H1 (cell line): ENCODE data around the gene C10orf95. TPM values are rescaled to one million over a fixed set of nuclear protein-coding genes. Genes with fewer than 3 reads are reported as not detected.

ENCODE experiments used
- ASH2L ChIP-seq: fragments of 200-600, 300-600 bp; sonication (generic); IDR thresholded peaks from one replicate; pipeline ENCODE4 v1.7.1; 2017; ENCODE audit warnings: low read length
- BACH1 ChIP-seq: IDR thresholded peaks from 2 replicates; pipeline ENCODE4 v1.6.1; 2012; ENCODE audit warnings: low read length, improper control_type of control experiment
- CREB1 ChIP-seq: IDR thresholded peaks from 2 replicates; pipeline ENCODE4 v1.6.1; 2012; ENCODE audit warnings: inconsistent platforms
- CTCF ChIP-seq, 3 experiments: IDR thresholded peaks; 1 replicate in 2 of 3; 2 replicates in 1 of 3; pipeline versions ENCODE4 v1.5.1 to v1.6.1; 2011; ENCODE audit warnings: low read length in 3 of 3, mild to moderate bottlenecking in 3 of 3, inconsistent platforms in 2 of 3, low read depth in 1 of 3, moderate library complexity in 1 of 3; ENCODE audit not compliant: insufficient read depth in 1 of 3; ENCODE audit errors: control extremely low read depth in 1 of 3
- E2F6 ChIP-seq: IDR thresholded peaks from 2 replicates; pipeline ENCODE4 v1.6.1; 2012; ENCODE audit warnings: inconsistent platforms
- EZH2 ChIP-seq: fragments of 200-600 bp; sonication (generic); IDR thresholded peaks from 2 replicates; pipeline ENCODE4 v1.7.1; 2012; ENCODE audit warnings: low read depth, mild to moderate bottlenecking, moderate library complexity, low read length, inconsistent platforms; ENCODE audit not compliant: severe bottlenecking
- HDAC6 ChIP-seq: IDR thresholded peaks from one replicate; pipeline ENCODE4 v1.7.1; 2012; ENCODE audit warnings: low read depth, mild to moderate bottlenecking, inconsistent platforms, low read length, moderate library complexity
- JUND ChIP-seq: IDR thresholded peaks from 2 replicates; pipeline ENCODE4 v1.6.1; 2011; ENCODE audit warnings: mild to moderate bottlenecking, improper control_type of control experiment, low read length
- KDM4A ChIP-seq: IDR thresholded peaks from one replicate; pipeline ENCODE4 v1.7.1; 2012; ENCODE audit warnings: low read depth, mild to moderate bottlenecking, moderate library complexity, low read length, inconsistent platforms; ENCODE audit not compliant: severe bottlenecking
- RNF2 ChIP-seq: fragments of 200-900, 300-1000 bp; sonication (generic); IDR thresholded peaks from 2 replicates; pipeline ENCODE4 v1.7.1; 2016; ENCODE audit warnings: borderline replicate concordance, low read depth, mild to moderate bottlenecking, antibody characterized with exemption, low read length; ENCODE audit not compliant: poor library complexity, severe bottlenecking; ENCODE audit errors: missing control alignments
- SAP30 ChIP-seq: fragments of 300-600 bp; sonication (generic); IDR thresholded peaks from 2 replicates; pipeline ENCODE4 v1.7.1; 2012; ENCODE audit warnings: low read length, moderate library complexity, mild to moderate bottlenecking, inconsistent platforms; ENCODE audit not compliant: insufficient read depth, insufficient replicate concordance
- SIN3A ChIP-seq, 2 experiments: IDR thresholded peaks in 1 of 2; conservative IDR thresholded peaks in 1 of 2; 2 replicates each; pipeline ENCODE4 v1.6.1; 2011 to 2012; ENCODE audit warnings: low read length in 2 of 2, improper control_type of control experiment in 1 of 2, low read depth in 1 of 2, mild to moderate bottlenecking in 1 of 2
- TAF1 ChIP-seq: IDR thresholded peaks from 2 replicates; pipeline ENCODE4 v1.6.1; 2011; ENCODE audit warnings: mild to moderate bottlenecking, low read depth, low read length
- USF2 ChIP-seq: IDR thresholded peaks from 2 replicates; pipeline ENCODE4 v1.6.1; 2011; ENCODE audit warnings: low read length, improper control_type of control experiment
- YY1 ChIP-seq: IDR thresholded peaks from 2 replicates; pipeline ENCODE4 v1.6.1; 2011; ENCODE audit warnings: low read depth, mild to moderate bottlenecking, low read length
- polyA plus RNA-seq, 7 experiments: library from polyadenylated mRNA; depleted of rRNA in 3 of 7; stranded (reverse) in 5 of 7; unstranded in 2 of 7; fragments of >200 nt in 5 of 7; fragments of 200-250 nt in 2 of 7; gene quantifications; 1 replicate in 5 of 7; 2 replicates in 1 of 7; 4 replicates in 1 of 7; pipeline versions ENCODE4 v1.2.1 to v1.2.3, GENCODE V29; 2011 to 2013; ENCODE audit warnings: missing spikeins in 2 of 7, mixed read lengths in 2 of 7
- total RNA-seq: library from RNA; stranded (reverse); fragmentation: NEBNext Ultra II Directional; extraction: Animal tissue kit (Norgen Biotek cat#: 25700); gene quantifications from 2 replicates; pipeline ENCODE4 v1.2.1, GENCODE V29; 2021

Gene C10orf95
- total and polyA plus RNA-seq, 2 of the 8 experiments (the other 6 are each of a cell fraction or from before 2014, with no cell fraction given) = 0.34 to 0.48 TPM

- TF ChIP-seq RNF2 (no peak), E2F6 (peak; percentile 96), BACH1 (0 out of 2 replicates have a peak, but pooled peaks have one; percentile 6), ASH2L (no peak), SIN3A (conservative IDR thresholded peaks at IDR 0.05 in 1 of 2, IDR thresholded peaks at IDR 0.05 in 1 of 2; ENCODE audit: low read depth in 1 of 2, low read length in 2 of 2) (peak; percentile 63 to 87; a peak in 2 of 4 replicates), HDAC6 (no peak), SAP30 (no peak), CTCF (IDR thresholded peaks at IDR 0.05; ENCODE audit: control extremely low read depth in 1 of 3, insufficient read depth in 1 of 3, low read depth in 1 of 3, low read length in 3 of 3) (peak in 2 of 3 experiments; percentile 86 to 90; a peak in 3 of 4 replicates), YY1 (peak; percentile 80; the same call in 1 of the 2 replicates), CREB1 (peak; percentile 71), KDM4A (peak; percentile 30), JUND (no peak), EZH2 (peak; percentile 21), TAF1 (no peak), USF2 (0 out of 2 replicates have a peak, but pooled peaks have one; percentile 22)
- TF ChIP-seq, all 59 proteins: peak for 17
Observed at GRCh38 chr10:102422545-102423129, 28.7 kb downstream of the C10orf95 start (continued).
